ENCODE results near the gene INPP4A.
"Not testable (repeated sequence)": the region's sequence is repeated elsewhere in the genome, so short reads cannot be mapped to it uniquely, and the experiment has no call there.

Gene INPP4A

GRCh38 chr2:98588880-98589431 lies 144.3 kb downstream of the INPP4A start:
- no peak for DNase-seq (ENCODE audit: low read depth)

- no peak for DNase-seq (ENCODE audit: low read depth)
These were observed 144.8 kb downstream of the INPP4A start for GRCh38 chr2:98589489-98589888.

GRCh38 chr2:98592565-98592964 lies 147.9 kb downstream of the INPP4A start:
- no peak for DNase-seq (ENCODE audit: low read depth)

- DNase-seq (ENCODE audit: low read depth), result not testable (repeated sequence)
These were observed 150.0 kb downstream of the INPP4A start for GRCh38 chr2:98594665-98595064.

GRCh38 chr2:98598781-98599428 lies 154.2 kb downstream of the INPP4A start:
- DNase-seq (ENCODE audit: low read depth), result no peak

GRCh38 chr2:98601532-98602132 lies 157.0 kb downstream of the INPP4A start:
- DNase-seq (ENCODE audit: low read depth), result no peak

GRCh38 chr2:98604547-98604946 lies 159.9 kb downstream of the INPP4A start:
- no peak for DNase-seq (ENCODE audit: low read depth)

- no peak for DNase-seq (ENCODE audit: low read depth)
These were observed 160.4 kb downstream of the INPP4A start for GRCh38 chr2:98605076-98605475.

GRCh38 chr2:98606431-98606830 lies 161.8 kb downstream of the INPP4A start:
- no peak for DNase-seq (ENCODE audit: low read depth)

- no peak for DNase-seq (ENCODE audit: low read depth)
These were observed 162.4 kb downstream of the INPP4A start for GRCh38 chr2:98607104-98607503.

- no peak for DNase-seq (ENCODE audit: low read depth)
These were observed 163.1 kb downstream of the INPP4A start for GRCh38 chr2:98607741-98608115.

GRCh38 chr2:98608116-98608961 lies 163.7 kb downstream of the INPP4A start, which contains the start of the genes COA5 and UNC50:
TSS of gene COA5 (minus strand) at chr2:98608512. CDS start at chr2:98608405, 107 bp downstream.
TSS of gene UNC50 (plus strand) at chr2:98608589. CDS start at chr2:98609760, 1,171 bp downstream.
- DNase-seq (ENCODE audit: low read depth), result peak; percentile 83

GRCh38 chr2:98608962-98609604 lies 164.4 kb downstream of the INPP4A start:
- DNase-seq (ENCODE audit: low read depth), result no peak

- no peak for DNase-seq (ENCODE audit: low read depth)
These were observed 169.5 kb downstream of the INPP4A start for GRCh38 chr2:98614024-98614739.

GRCh38 chr2:98615481-98615880 lies 170.8 kb downstream of the INPP4A start:
- DNase-seq (ENCODE audit: low read depth), result no peak

GRCh38 chr2:98617149-98617548 lies 172.5 kb downstream of the INPP4A start:
- DNase-seq (ENCODE audit: low read depth), result no peak

GRCh38 chr2:98623657-98624056 lies 179.0 kb downstream of the INPP4A start:
- DNase-seq (ENCODE audit: low read depth), result no peak

GRCh38 chr2:98632351-98632750 lies 187.7 kb downstream of the INPP4A start:
- DNase-seq (ENCODE audit: low read depth), result no peak

- no peak for DNase-seq (ENCODE audit: low read depth)
These were observed 189.9 kb downstream of the INPP4A start for GRCh38 chr2:98634406-98635092.

- DNase-seq (ENCODE audit: low read depth), result no peak
These were observed 192.9 kb downstream of the INPP4A start for GRCh38 chr2:98637401-98638147.
